ENCODE measurements around the gene SHF.

- TF ChIP-seq, protein P1, sequence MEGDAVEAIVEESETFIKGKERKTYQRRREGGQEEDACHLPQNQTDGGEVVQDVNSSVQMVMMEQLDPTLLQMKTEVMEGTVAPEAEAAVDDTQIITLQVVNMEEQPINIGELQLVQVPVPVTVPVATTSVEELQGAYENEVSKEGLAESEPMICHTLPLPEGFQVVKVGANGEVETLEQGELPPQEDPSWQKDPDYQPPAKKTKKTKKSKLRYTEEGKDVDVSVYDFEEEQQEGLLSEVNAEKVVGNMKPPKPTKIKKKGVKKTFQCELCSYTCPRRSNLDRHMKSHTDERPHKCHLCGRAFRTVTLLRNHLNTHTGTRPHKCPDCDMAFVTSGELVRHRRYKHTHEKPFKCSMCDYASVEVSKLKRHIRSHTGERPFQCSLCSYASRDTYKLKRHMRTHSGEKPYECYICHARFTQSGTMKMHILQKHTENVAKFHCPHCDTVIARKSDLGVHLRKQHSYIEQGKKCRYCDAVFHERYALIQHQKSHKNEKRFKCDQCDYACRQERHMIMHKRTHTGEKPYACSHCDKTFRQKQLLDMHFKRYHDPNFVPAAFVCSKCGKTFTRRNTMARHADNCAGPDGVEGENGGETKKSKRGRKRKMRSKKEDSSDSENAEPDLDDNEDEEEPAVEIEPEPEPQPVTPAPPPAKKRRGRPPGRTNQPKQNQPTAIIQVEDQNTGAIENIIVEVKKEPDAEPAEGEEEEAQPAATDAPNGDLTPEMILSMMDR (IDR thresholded peaks at IDR 0.05), result no peak
- no peak for TF ChIP-seq EZH2 (IDR thresholded peaks at IDR 0.05; ENCODE audit: borderline replicate concordance, insufficient read depth, low read depth, low read length, poor library complexity, severe bottlenecking)
Observed at GRCh38 chr15:45140557-45141250, 47.1 kb downstream of the SHF start.

Measured in B cell (primary cell).